Muscle layer of colon (tissue), 2 donors: Measurements from ENCODE around the gene FGF10.

Source experiments
- H3K27ac ChIP-seq: one replicate; pipeline ENCODE4 v1.7.0; 2013; ENCODE audit warnings: low read depth, mild to moderate bottlenecking, low read length, moderate library complexity
- H3K27me3 ChIP-seq, 2 donors: one replicate each; pipeline ENCODE4 v1.7.0; 2013; ENCODE audit warnings: low read length in 2 of 2, mild to moderate bottlenecking in 2 of 2; ENCODE audit not compliant: insufficient read depth in 2 of 2, control insufficient read depth in 1 of 2
- H3K36me3 ChIP-seq: one replicate; pipeline ENCODE4 v1.7.0; 2013; ENCODE audit warnings: mild to moderate bottlenecking, low read length; ENCODE audit not compliant: insufficient read depth
- H3K4me1 ChIP-seq: one replicate; pipeline ENCODE4 v1.7.0; 2013; ENCODE audit warnings: mild to moderate bottlenecking, low read length; ENCODE audit not compliant: insufficient read depth
- H3K4me3 ChIP-seq, 2 donors: one replicate each; pipeline ENCODE4 v1.7.0; 2013; ENCODE audit warnings: low read length in 2 of 2, low read depth in 1 of 2, mild to moderate bottlenecking in 1 of 2, moderate library complexity in 1 of 2
- H3K9ac ChIP-seq: one replicate; pipeline ENCODE4 v1.7.0; 2013; ENCODE audit warnings: low read length
- H3K9me3 ChIP-seq: one replicate; pipeline ENCODE4 v1.7.0; 2013; ENCODE audit warnings: mild to moderate bottlenecking, low read length
- donor health status: abdominal sarcoma.
- donor health status: Adenocarcinoma of cecum.

The FGF10 gene

GRCh38 chr5:44356231-44356630 lies 33.0 kb downstream of the FGF10 start:
- Histone ChIP-seq H3K27ac (no peak overlapping the region), H3K4me3 (no peak overlapping the region), H3K4me1 (peaks cover 21% of the 10 kb centered on the region), H3K9me3 (no peaks in the 10 kb centered on the region), H3K36me3 (no peaks in the 10 kb centered on the region), H3K27me3 (no peaks in the 10 kb centered on the region), H3K9ac (no peak overlapping the region)

- H3K9me3 ChIP-seq = no peaks in the 10 kb centered on the region
- H3K4me3 ChIP-seq = no peak overlapping the region
- no peaks in the 10 kb centered on the region for H3K4me1 ChIP-seq
- H3K36me3 ChIP-seq = no peaks in the 10 kb centered on the region
- H3K9ac ChIP-seq = no peak overlapping the region
- no peak overlapping the region for H3K27ac ChIP-seq
- H3K27me3 ChIP-seq = no peaks in the 10 kb centered on the region
These were observed 43.3 kb downstream of the FGF10 start for GRCh38 chr5:44345871-44346270.

GRCh38 chr5:44336708-44337107 lies 52.5 kb downstream of the FGF10 start:
- Histone ChIP-seq H3K9me3 (no peaks in the 10 kb centered on the region), H3K4me3 (no peak overlapping the region), H3K27ac (no peak overlapping the region), H3K4me1 (no peaks in the 10 kb centered on the region), H3K9ac (no peak overlapping the region), H3K36me3 (no peaks in the 10 kb centered on the region), H3K27me3 (no peaks in the 10 kb centered on the region)

GRCh38 chr5:44334622-44335021 lies 54.6 kb downstream of the FGF10 start:
- no peak overlapping the region for H3K4me3 ChIP-seq

GRCh38 chr5:44332285-44332971 lies 56.8 kb downstream of the FGF10 start:
- Histone ChIP-seq H3K4me1 (no peaks in the 10 kb centered on the region), H3K27ac (no peak overlapping the region), H3K27me3 (no peaks in the 10 kb centered on the region), H3K9ac (no peak overlapping the region), H3K9me3 (no peaks in the 10 kb centered on the region), H3K4me3 (no peak overlapping the region), H3K36me3 (no peaks in the 10 kb centered on the region)

More at GRCh38 chr5:44334622-44335021, 54.6 kb downstream of the FGF10 start:
- Histone ChIP-seq H3K27me3 (no peaks in the 10 kb centered on the region), H3K9ac (no peak overlapping the region), H3K9me3 (no peaks in the 10 kb centered on the region), H3K36me3 (no peaks in the 10 kb centered on the region), H3K4me1 (no peaks in the 10 kb centered on the region), H3K27ac (no peak overlapping the region)

GRCh38 chr5:44331471-44332050 lies 57.7 kb downstream of the FGF10 start:
- Histone ChIP-seq H3K4me3 (no peak overlapping the region), H3K4me1 (no peaks in the 10 kb centered on the region), H3K27me3 (no peaks in the 10 kb centered on the region), H3K36me3 (no peaks in the 10 kb centered on the region), H3K27ac (no peak overlapping the region), H3K9me3 (no peaks in the 10 kb centered on the region), H3K9ac (no peak overlapping the region)

GRCh38 chr5:44329716-44330115 lies 59.5 kb downstream of the FGF10 start:
- H3K36me3 ChIP-seq = no peaks in the 10 kb centered on the region
- H3K9me3 ChIP-seq = no peaks in the 10 kb centered on the region
- H3K27me3 ChIP-seq = no peaks in the 10 kb centered on the region
- H3K27ac ChIP-seq = no peak overlapping the region
- no peaks in the 10 kb centered on the region for H3K4me1 ChIP-seq
- H3K9ac ChIP-seq = no peak overlapping the region
- H3K4me3 ChIP-seq = no peak overlapping the region

- Histone ChIP-seq H3K27ac (no peak overlapping the region), H3K27me3 (no peaks in the 10 kb centered on the region), H3K9me3 (no peaks in the 10 kb centered on the region), H3K9ac (no peak overlapping the region), H3K4me1 (no peaks in the 10 kb centered on the region), H3K36me3 (no peaks in the 10 kb centered on the region), H3K4me3 (no peak overlapping the region)
These were observed 68.0 kb downstream of the FGF10 start for GRCh38 chr5:44321144-44321725.

- no peak overlapping the region for H3K4me3 ChIP-seq
- H3K4me1 ChIP-seq = no peaks in the 10 kb centered on the region
- no peaks in the 10 kb centered on the region for H3K9me3 ChIP-seq
- no peaks in the 10 kb centered on the region for H3K36me3 ChIP-seq
- no peak overlapping the region for H3K9ac ChIP-seq
- H3K27ac ChIP-seq = no peak overlapping the region
- no peaks in the 10 kb centered on the region for H3K27me3 ChIP-seq
These were observed 69.0 kb downstream of the FGF10 start for GRCh38 chr5:44320188-44320587.

- Histone ChIP-seq H3K36me3 (no peaks in the 10 kb centered on the region), H3K27ac (no peak overlapping the region), H3K4me3 (no peak overlapping the region), H3K27me3 (no peaks in the 10 kb centered on the region), H3K4me1 (no peaks in the 10 kb centered on the region), H3K9me3 (no peaks in the 10 kb centered on the region), H3K9ac (no peak overlapping the region)
These were observed 70.3 kb downstream of the FGF10 start for GRCh38 chr5:44318883-44319282.

GRCh38 chr5:44312374-44312773 lies 76.8 kb downstream of the FGF10 start:
- Histone ChIP-seq H3K27ac (no peak overlapping the region), H3K27me3 (no peaks in the 10 kb centered on the region), H3K36me3 (no peaks in the 10 kb centered on the region), H3K4me3 (no peak overlapping the region), H3K4me1 (no peaks in the 10 kb centered on the region), H3K9me3 (no peaks in the 10 kb centered on the region), H3K9ac (no peak overlapping the region)

- Histone ChIP-seq H3K36me3 (peaks cover 5% of the 10 kb centered on the region), H3K9ac (no peak overlapping the region), H3K9me3 (no peaks in the 10 kb centered on the region)
These were observed 88.7 kb downstream of the FGF10 start for GRCh38 chr5:44300551-44300950.

More at GRCh38 chr5:44300551-44300950, 88.7 kb downstream of the FGF10 start:
- H3K4me1 ChIP-seq = no peaks in the 10 kb centered on the region
- H3K27me3 ChIP-seq = no peaks in the 10 kb centered on the region
- H3K27ac ChIP-seq = no peak overlapping the region
- H3K4me3 ChIP-seq = no peak overlapping the region
